HCT116 (cell line): ENCODE data around the gene MEF2B. TPM values are rescaled to one million over a fixed set of nuclear protein-coding genes. Genes with fewer than 3 reads are reported as not detected.
A peak's percentile ranks its signal among the peaks of the same experiment; 100 is the strongest.

Source experiments
- ATAC-seq: fragments of 200-7000 bp; cut with Tn5 transposase; 2 replicates; pipeline ENCODE4 v1.9.1; 2020; ENCODE audit warnings: mild to moderate bottlenecking, moderate library complexity
- BruUV-seq: library from RNA; stranded (reverse); fragments of 400-500 nt; replicated peaks from 2 replicates; lab custom pipeline; 2021; lab: Mats Ljungman, UMichigan
- CTCF ChIA-PET: fragments of 300-600 bp; sonication (Branson Sonifier 250); formaldehyde crosslinking; loops from one replicate; lab custom pipeline; 2021; ENCODE audit warnings: antibody characterized with exemption; lab: Charles Lee
- POLR2A ChIA-PET: fragments of 300-600, 350-600 bp; sonication (Branson Sonifier 250); formaldehyde crosslinking; loops from one replicate; lab custom pipeline; 2021; ENCODE audit warnings: antibody characterized with exemption; lab: Charles Lee
- RAD21 ChIA-PET, 2 experiments: fragments of 300-600 bp; sonication (Branson Sonifier 250); formaldehyde crosslinking; loops; one replicate each; lab custom pipeline; 2023; ENCODE audit warnings: low total read pairs in 2 of 2; ENCODE audit not compliant: uncharacterized antibody in 2 of 2, unreplicated experiment in 2 of 2, low non-redundant PET in 1 of 2; lab: Charles Lee
- DNase-seq: peaks from one replicate; pipeline ENCODE4 v3.0.0-alpha.2; 2010; ENCODE audit warnings: low read depth, low spot score
- H2AFZ ChIP-seq: fragments of 200-600 bp; shearing (Covaris generic), sonication (generic); 2 replicates; pipeline ENCODE4 v1.6.1; 2017; ENCODE audit warnings: low read depth, mixed run types, mixed read lengths, antibody characterized with exemption, low read length; ENCODE audit not compliant: poor library complexity, severe bottlenecking
- H3K27ac ChIP-seq: 2 replicates; pipeline ENCODE4 v1.5.1; 2012; ENCODE audit warnings: low read depth, low read length
- H3K27me3 ChIP-seq: fragments of 200-600 bp; sonication (generic); 2 replicates; pipeline ENCODE4 v1.6.1; 2016; ENCODE audit warnings: mixed run types, low read length, mixed read lengths; ENCODE audit not compliant: insufficient read depth
- H3K36me3 ChIP-seq, 2 experiments: fragments of 200-500 bp in 1 of 2; fragments of 200-600 bp in 1 of 2; sonication (Bioruptor generic) in 1 of 2; sonication (generic) in 1 of 2; 2 replicates each; pipeline versions ENCODE4 v1.5.1 to v1.6.1; 2014 to 2016; ENCODE audit warnings: low read length in 2 of 2, inconsistent platforms in 1 of 2, mixed read lengths in 1 of 2, mixed run types in 1 of 2; ENCODE audit not compliant: insufficient read depth in 2 of 2, control insufficient read depth in 1 of 2
- H3K4me1 ChIP-seq, 2 experiments: fragments of 200-600 bp in 1 of 2; sonication (generic) in 1 of 2; 2 replicates each; pipeline versions ENCODE4 v1.5.1 to v1.6.1; 2012 to 2017; ENCODE audit warnings: low read length in 2 of 2, inconsistent platforms in 1 of 2, mild to moderate bottlenecking in 1 of 2, mixed read lengths in 1 of 2, mixed run types in 1 of 2, moderate library complexity in 1 of 2; ENCODE audit not compliant: insufficient read depth in 2 of 2, control insufficient read depth in 1 of 2
- H3K4me2 ChIP-seq: fragments of 200-600 bp; sonication (generic); 2 replicates; pipeline ENCODE4 v1.6.1; 2017; ENCODE audit warnings: mixed run types, low read length, mixed read lengths
- H3K4me3 ChIP-seq, 2 experiments: fragments of 200-600 bp in 1 of 2; sonication (generic) in 1 of 2; replicated peaks in 1 of 2; 2 replicates each; pipeline ENCODE4 v1.5.1; 2011 to 2016; ENCODE audit warnings: low read length in 2 of 2, control low read depth in 1 of 2, low read depth in 1 of 2, mild to moderate bottlenecking in 1 of 2, mixed read lengths in 1 of 2, mixed run types in 1 of 2
- H3K79me2 ChIP-seq: fragments of 200-600 bp; sonication (generic); 2 replicates; pipeline ENCODE4 v1.6.1; 2017; ENCODE audit warnings: mild to moderate bottlenecking, mixed run types, low read length, moderate library complexity, mixed read lengths; ENCODE audit not compliant: insufficient read depth
- H3K9ac ChIP-seq: fragments of 200-600 bp; sonication (generic); 2 replicates; pipeline ENCODE4 v1.6.1; 2016; ENCODE audit warnings: low read length, mixed read lengths
- H3K9me2 ChIP-seq: fragments of 200-600 bp; sonication (generic), shearing (Covaris generic); 2 replicates; pipeline ENCODE4 v1.6.1; 2017; ENCODE audit warnings: mixed run types, mild to moderate bottlenecking, moderate library complexity; ENCODE audit not compliant: insufficient read depth
- H3K9me3 ChIP-seq, 2 experiments: fragments of 200-500 bp in 1 of 2; fragments of 200-600 bp in 1 of 2; sonication (Bioruptor generic) in 1 of 2; sonication (generic) in 1 of 2; 2 replicates each; pipeline ENCODE4 v1.6.1; 2014 to 2017; ENCODE audit warnings: low read length in 2 of 2, mixed read lengths in 2 of 2, inconsistent platforms in 1 of 2, low read depth in 1 of 2, mild to moderate bottlenecking in 1 of 2, mixed run types in 1 of 2, moderate library complexity in 1 of 2; ENCODE audit not compliant: control insufficient read depth in 1 of 2, insufficient read depth in 1 of 2
- H4K20me1 ChIP-seq: fragments of 200-600 bp; sonication (generic), shearing (Covaris generic); 2 replicates; pipeline ENCODE4 v1.6.1; 2017; ENCODE audit warnings: mixed run types, mild to moderate bottlenecking, moderate library complexity; ENCODE audit not compliant: insufficient read depth
- ATF3 ChIP-seq: IDR thresholded peaks from 2 replicates; pipeline ENCODE4 v1.6.1; 2012
- CTCF ChIP-seq, 3 experiments: fragments of 200-600 bp in 1 of 3; sonication (generic) in 1 of 3; IDR thresholded peaks in 2 of 3; conservative IDR thresholded peaks in 1 of 3; 2 replicates each; pipeline ENCODE4 v1.5.1; 2012 to 2017; ENCODE audit warnings: low read depth in 2 of 3, low read length in 2 of 3, antibody characterized with exemption in 1 of 3, borderline replicate concordance in 1 of 3, control low read depth in 1 of 3, mild to moderate bottlenecking in 1 of 3, mixed read lengths in 1 of 3, mixed run types in 1 of 3, moderate library complexity in 1 of 3; ENCODE audit not compliant: insufficient read depth in 1 of 3
- SRF ChIP-seq: IDR thresholded peaks from 2 replicates; pipeline ENCODE4 v1.6.1; 2012; ENCODE audit warnings: low read depth
- intact Hi-C: fragments of 100-400 bp; cut with micrococcal nuclease; formaldehyde crosslinking; loops from 2 replicates; pipeline ENCODE4 v1.10.0; 2022
- total RNA-seq: library from RNA; stranded (reverse); gene quantifications from one replicate; pipeline ENCODE4 v1.2.1, GENCODE V29; 2021; ENCODE audit not compliant: unreplicated experiment

MEF2B gene
- total RNA-seq, 1 experiment from 2014 or later, result 7.9 TPM

- TF ChIP-seq CTCF (IDR thresholded peaks at IDR 0.05 in 2 of 3, conservative IDR thresholded peaks at IDR 0.05 in 1 of 3; ENCODE audit: borderline replicate concordance in 1 of 3, insufficient read depth in 1 of 3, low read depth in 2 of 3, low read length in 2 of 3), result no peak
Measured at GRCh38 chr19:19192078-19192882, 22.2 kb upstream of the MEF2B start, which contains the start of the genes BORCS8 and RFXANK (continued).

- ChIA-PET RAD21 (no interaction called here), POLR2A (interaction anchor here (0.7 kb wide), 1 partner anchor 11 kb away, joined by 3 read pairs; the partner anchor contains the start of gene NR2C2AP), CTCF (interaction anchor here (1.0 to 1.3 kb wide), 3 partner anchors 17 to 151 kb away, joined by 4 to 5 read pairs (median 4); no protein-coding TSS in a partner anchor)
- DNase-seq, result no peak
- ATAC-seq, result 0 out of 2 replicates have a peak, but pooled peaks have one; percentile 0
- Histone ChIP-seq H3K79me2 (peaks cover 41% of the 10 kb centered on the region), H4K20me1 (no peaks in the 10 kb centered on the region), H3K27ac (peak overlapping the region; percentile 94), H3K9ac (peak overlapping the region; percentile 98), H3K4me3 (peak overlapping the region; percentile 98 to 99), H3K9me3 (no peaks in the 10 kb centered on the region), H3K4me1 (peaks cover 16 to 25% of the 10 kb centered on the region in 2 experiments; a peak in 3 of 4 replicates), H3K4me2 (peak overlapping the region; percentile 98), H3K27me3 (no peaks in the 10 kb centered on the region), H2AFZ (peak overlapping the region; percentile 26), H3K36me3 (peaks cover 0 to under 1% of the 10 kb centered on the region in 2 experiments; a peak in 1 of 4 replicates), H3K9me2 (no peaks in the 10 kb centered on the region)
- no TSS peak for BruUV-seq
- intact Hi-C loops, result loop anchor here (1.0 kb wide), 1 partner anchor 12 kb away; the partner anchor contains the start of gene NR2C2AP
- TF ChIP-seq ATF3 (no peak), SRF (0 out of 2 replicates have a peak, but pooled peaks have one; percentile 32)
Measured at GRCh38 chr19:19191768-19192077, 21.7 kb upstream of the MEF2B start.
